Stomach (tissue), 4 donors: ENCODE data around the gene ARPC5.

ENCODE experiments used
- EP300 ChIP-seq: sonication (generic); formaldehyde crosslinking; IDR thresholded peaks from one replicate; pipeline ENCODE4 v1.6.1; 2017; ENCODE audit warnings: antibody characterized with exemption
- POLR2A ChIP-seq, 4 donors: fragments of 450-650 bp; IDR thresholded peaks; one replicate each; pipeline ENCODE4 v1.6.1; 2016; ENCODE audit warnings: antibody characterized with exemption in 4 of 4, control low read depth in 2 of 4, mild to moderate bottlenecking in 1 of 4, moderate library complexity in 1 of 4
- POLR2AphosphoS5 ChIP-seq, 3 donors: sonication (generic); formaldehyde crosslinking; IDR thresholded peaks; one replicate each; pipeline ENCODE4 v1.6.1; 2016; ENCODE audit warnings: antibody characterized with exemption in 3 of 3
- TF ChIP-seq, protein P1 (sequence below), 7 experiments: fragments of 450-650 bp in 4 of 7; fragments of 200-600 bp in 3 of 7; sonication (generic) in 3 of 7; IDR thresholded peaks; one replicate each; pipeline ENCODE4 v1.5.1; 2016 to 2019; ENCODE audit warnings: antibody characterized with exemption in 7 of 7, control low read depth in 2 of 7, mild to moderate bottlenecking in 1 of 7

DNA sequence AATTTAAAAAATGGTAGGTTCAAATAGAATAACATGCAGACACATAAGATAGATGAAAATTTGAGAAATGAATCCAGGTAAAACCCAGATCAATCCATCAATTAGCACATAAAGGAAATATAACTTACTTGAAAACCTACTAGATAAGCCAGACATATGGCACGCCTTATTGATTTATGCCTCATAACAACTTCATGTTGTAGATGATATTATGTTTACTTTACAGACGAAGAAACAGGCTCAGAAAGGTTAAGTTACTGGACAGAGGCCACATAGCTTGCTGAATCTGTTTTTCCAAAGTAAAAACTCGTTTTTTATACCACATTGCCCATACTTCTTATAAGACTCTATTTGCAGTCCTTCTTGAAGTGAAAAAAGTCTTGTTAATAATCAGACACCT lies 23.2 kb downstream of the ARPC5 start:
- no peak for TF ChIP-seq POLR2A (IDR thresholded peaks at IDR 0.05)
- TF ChIP-seq, protein P1, sequence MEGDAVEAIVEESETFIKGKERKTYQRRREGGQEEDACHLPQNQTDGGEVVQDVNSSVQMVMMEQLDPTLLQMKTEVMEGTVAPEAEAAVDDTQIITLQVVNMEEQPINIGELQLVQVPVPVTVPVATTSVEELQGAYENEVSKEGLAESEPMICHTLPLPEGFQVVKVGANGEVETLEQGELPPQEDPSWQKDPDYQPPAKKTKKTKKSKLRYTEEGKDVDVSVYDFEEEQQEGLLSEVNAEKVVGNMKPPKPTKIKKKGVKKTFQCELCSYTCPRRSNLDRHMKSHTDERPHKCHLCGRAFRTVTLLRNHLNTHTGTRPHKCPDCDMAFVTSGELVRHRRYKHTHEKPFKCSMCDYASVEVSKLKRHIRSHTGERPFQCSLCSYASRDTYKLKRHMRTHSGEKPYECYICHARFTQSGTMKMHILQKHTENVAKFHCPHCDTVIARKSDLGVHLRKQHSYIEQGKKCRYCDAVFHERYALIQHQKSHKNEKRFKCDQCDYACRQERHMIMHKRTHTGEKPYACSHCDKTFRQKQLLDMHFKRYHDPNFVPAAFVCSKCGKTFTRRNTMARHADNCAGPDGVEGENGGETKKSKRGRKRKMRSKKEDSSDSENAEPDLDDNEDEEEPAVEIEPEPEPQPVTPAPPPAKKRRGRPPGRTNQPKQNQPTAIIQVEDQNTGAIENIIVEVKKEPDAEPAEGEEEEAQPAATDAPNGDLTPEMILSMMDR (IDR thresholded peaks at IDR 0.05): no peak
- no peak for TF ChIP-seq POLR2AphosphoS5 (IDR thresholded peaks at IDR 0.05)
- no peak for TF ChIP-seq EP300
